Measurements from ENCODE around the gene HK3.

- TF ChIP-seq IRF2 (CRISPR knock-in tag; IDR thresholded peaks at IDR 0.05; ENCODE audit: borderline replicate concordance, low read depth) (no peak), CTCF (IDR thresholded peaks at IDR 0.05) (no peak), MAX (CRISPR knock-in tag; IDR thresholded peaks at IDR 0.05) (no peak), NR3C1 (CRISPR knock-in tag; conservative IDR thresholded peaks at IDR 0.05; ENCODE audit: low read depth) (no peak), ELF4 (CRISPR knock-in tag; IDR thresholded peaks at IDR 0.05; ENCODE audit: low read depth) (no peak), USF2 (CRISPR knock-in tag; IDR thresholded peaks at IDR 0.05) (no peak), ZSCAN18 (CRISPR knock-in tag; IDR thresholded peaks at IDR 0.05) (no peak)
These were observed 45.0 kb downstream of the HK3 start for GRCh38 chr5:176854164-176854563.

All from WTC11 (cell line).